ENCODE data around the gene UGP2.

The UGP2 gene

DNA sequence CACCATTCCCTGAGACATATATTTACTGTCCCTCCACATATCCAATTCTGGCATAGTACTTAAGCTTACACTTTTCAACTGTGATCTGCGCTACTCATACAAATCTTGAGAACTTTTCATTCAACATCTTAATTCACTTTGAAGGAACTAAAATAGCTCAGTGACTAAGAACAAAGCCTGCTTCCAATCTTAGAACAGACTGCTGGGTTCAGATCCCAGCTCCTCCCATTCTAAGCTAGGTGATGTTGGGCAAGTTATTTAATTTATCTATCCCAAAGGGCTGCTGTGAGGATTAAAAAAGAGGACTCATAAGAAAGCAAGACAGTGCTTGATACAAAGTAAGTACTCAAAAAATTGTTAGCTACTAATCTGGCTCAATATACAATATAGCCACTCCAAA, 57.9 kb downstream of the UGP2 start:
- Histone ChIP-seq H3K9ac (ENCODE audit: low read length) (no peak overlapping the region), H2BK120ac (ENCODE audit: insufficient read depth, low read length, poor library complexity) (no peak overlapping the region), H2AFZ (ENCODE audit: insufficient read depth, low read length, poor library complexity) (no peak overlapping the region)

GRCh38 chr2:63902149-63902548, 60.5 kb downstream of the UGP2 start:
- no peak overlapping the region for H3K18ac ChIP-seq (ENCODE audit: low read length)
- no peaks in the 10 kb centered on the region for H3K27me3 ChIP-seq (ENCODE audit: insufficient read depth, low read length)
- no peak overlapping the region for H4K8ac ChIP-seq (ENCODE audit: low read depth, low read length)
- H3K79me2 ChIP-seq (ENCODE audit: control insufficient read depth, insufficient read depth, low read length, poor library complexity): no peaks in the 10 kb centered on the region
- H3K4me1 ChIP-seq (ENCODE audit: control insufficient read depth in 1 of 2, insufficient read depth in 2 of 2, low read length in 2 of 2): no peaks in the 10 kb centered on the region
- H3K4me2 ChIP-seq (ENCODE audit: low read length): no peak overlapping the region
- H3K9me3 ChIP-seq (ENCODE audit: insufficient read depth, low read depth, low read length): no peaks in the 10 kb centered on the region
- no peak overlapping the region for H2AFZ ChIP-seq (ENCODE audit: insufficient read depth, low read length, poor library complexity)
- no peak overlapping the region for H4K91ac ChIP-seq (ENCODE audit: low read depth, low read length)
- no peak overlapping the region for H2AK5ac ChIP-seq (ENCODE audit: low read length)
- no peak overlapping the region for H3K27ac ChIP-seq (ENCODE audit: low read depth, low read length)
- H3K79me1 ChIP-seq (ENCODE audit: low read length): no peaks in the 10 kb centered on the region
- H3K9ac ChIP-seq (ENCODE audit: low read length): no peak overlapping the region
- no peak overlapping the region for H2BK120ac ChIP-seq (ENCODE audit: insufficient read depth, low read length, poor library complexity)
- no peak overlapping the region for H3K4me3 ChIP-seq (ENCODE audit: low read depth, low read length)
- H3K36me3 ChIP-seq (ENCODE audit: control insufficient read depth in 1 of 2, insufficient read depth in 2 of 2, low read length in 2 of 2): peaks cover 3 to 11% of the 10 kb centered on the region in 2 experiments
- H3K23ac ChIP-seq (ENCODE audit: low read length): no peak overlapping the region
- no peak for DNase-seq
- H2BK5ac ChIP-seq (ENCODE audit: low read depth, low read length, poor library complexity): no peak overlapping the region
- H3K4ac ChIP-seq (ENCODE audit: low read depth, low read length): no peak overlapping the region
- no peak overlapping the region for H3K14ac ChIP-seq (ENCODE audit: low read length)
- H2BK12ac ChIP-seq (ENCODE audit: low read length): no peak overlapping the region
- H4K12ac ChIP-seq (ENCODE audit: low read depth, low read length): no peak overlapping the region

More for the DNA sequence above, 57.9 kb downstream of the UGP2 start:
- Histone ChIP-seq H4K8ac (ENCODE audit: low read depth, low read length) (no peak overlapping the region), H4K12ac (ENCODE audit: low read depth, low read length) (no peak overlapping the region), H3K4me2 (ENCODE audit: low read length) (no peak overlapping the region), H2AK5ac (ENCODE audit: low read length) (no peak overlapping the region), H2BK5ac (ENCODE audit: low read depth, low read length, poor library complexity) (no peak overlapping the region), H3K4ac (ENCODE audit: low read depth, low read length) (no peak overlapping the region), H4K91ac (ENCODE audit: low read depth, low read length) (no peak overlapping the region), H3K79me1 (ENCODE audit: low read length) (no peaks in the 10 kb centered on the region), H3K27ac (ENCODE audit: low read depth, low read length) (no peak overlapping the region), H3K79me2 (ENCODE audit: control insufficient read depth, insufficient read depth, low read length, poor library complexity) (no peaks in the 10 kb centered on the region), H3K23ac (ENCODE audit: low read length) (no peak overlapping the region), H3K4me1 (ENCODE audit: control insufficient read depth in 1 of 2, insufficient read depth in 2 of 2, low read length in 2 of 2) (no peaks in the 10 kb centered on the region), H3K18ac (ENCODE audit: low read length) (no peak overlapping the region), H3K36me3 (ENCODE audit: control insufficient read depth in 1 of 2, insufficient read depth in 2 of 2, low read length in 2 of 2) (peaks cover 3 to 9% of the 10 kb centered on the region in 2 experiments), H3K14ac (ENCODE audit: low read length) (no peak overlapping the region), H3K9me3 (ENCODE audit: insufficient read depth, low read depth, low read length) (no peaks in the 10 kb centered on the region), H3K27me3 (ENCODE audit: insufficient read depth, low read length) (no peaks in the 10 kb centered on the region), H3K4me3 (ENCODE audit: low read depth, low read length) (no peak overlapping the region), H2BK12ac (ENCODE audit: low read length) (no peak overlapping the region)
- no CpG with 5 or more reads among the region's 1 CpG for WGBS (ENCODE audit: extremely low coverage, insufficient coverage, insufficient read length)
- no peak for DNase-seq

DNA sequence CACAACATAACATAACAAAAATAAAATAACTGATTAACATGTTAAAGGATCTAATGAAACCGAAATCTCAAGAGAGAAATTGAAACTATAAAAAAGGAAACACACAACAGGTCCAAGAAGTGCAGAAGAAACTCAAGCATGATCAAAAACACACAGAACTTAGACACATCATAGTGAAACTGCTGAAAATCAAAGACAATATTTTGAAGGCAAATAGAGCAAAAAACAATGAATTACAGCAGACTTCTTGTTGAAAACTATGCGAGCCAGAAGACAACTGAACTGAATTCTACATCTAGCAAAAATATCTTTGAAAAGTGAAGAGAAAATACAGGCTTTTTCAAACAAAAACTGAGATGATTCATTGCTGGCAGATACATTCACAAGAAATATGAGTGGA, 61.3 kb downstream of the UGP2 start:
- no peak overlapping the region for H2AFZ ChIP-seq (ENCODE audit: insufficient read depth, low read length, poor library complexity)
- WGBS (ENCODE audit: extremely low coverage, insufficient coverage, insufficient read length): no CpG with 5 or more reads among the region's 2 CpGs
- H3K36me3 ChIP-seq (ENCODE audit: control insufficient read depth in 1 of 2, insufficient read depth in 2 of 2, low read length in 2 of 2): peaks cover 3 to 10% of the 10 kb centered on the region in 2 experiments
- H4K8ac ChIP-seq (ENCODE audit: low read depth, low read length): no peak overlapping the region
- no peak overlapping the region for H2BK5ac ChIP-seq (ENCODE audit: low read depth, low read length, poor library complexity)
- no peak overlapping the region for H4K91ac ChIP-seq (ENCODE audit: low read depth, low read length)
- no peak overlapping the region for H3K18ac ChIP-seq (ENCODE audit: low read length)
- H3K27me3 ChIP-seq (ENCODE audit: insufficient read depth, low read length): no peaks in the 10 kb centered on the region
- H2AK5ac ChIP-seq (ENCODE audit: low read length): no peak overlapping the region
- H3K4me1 ChIP-seq (ENCODE audit: control insufficient read depth in 1 of 2, insufficient read depth in 2 of 2, low read length in 2 of 2): no peaks in the 10 kb centered on the region
- no peak overlapping the region for H3K4me3 ChIP-seq (ENCODE audit: low read depth, low read length)
- H4K12ac ChIP-seq (ENCODE audit: low read depth, low read length): no peak overlapping the region
- no peaks in the 10 kb centered on the region for H3K79me1 ChIP-seq (ENCODE audit: low read length)
- no peak overlapping the region for H3K14ac ChIP-seq (ENCODE audit: low read length)
- no peak for DNase-seq
- no peak overlapping the region for H3K9ac ChIP-seq (ENCODE audit: low read length)
- no peak overlapping the region for H3K4ac ChIP-seq (ENCODE audit: low read depth, low read length)
- no peaks in the 10 kb centered on the region for H3K9me3 ChIP-seq (ENCODE audit: insufficient read depth, low read depth, low read length)
- H2BK12ac ChIP-seq (ENCODE audit: low read length): no peak overlapping the region
- no peak overlapping the region for H3K23ac ChIP-seq (ENCODE audit: low read length)
- H2BK120ac ChIP-seq (ENCODE audit: insufficient read depth, low read length, poor library complexity): no peak overlapping the region
- H3K4me2 ChIP-seq (ENCODE audit: low read length): no peak overlapping the region
- no peaks in the 10 kb centered on the region for H3K79me2 ChIP-seq (ENCODE audit: control insufficient read depth, insufficient read depth, low read length, poor library complexity)
- H3K27ac ChIP-seq (ENCODE audit: low read depth, low read length): no peak overlapping the region

DNA sequence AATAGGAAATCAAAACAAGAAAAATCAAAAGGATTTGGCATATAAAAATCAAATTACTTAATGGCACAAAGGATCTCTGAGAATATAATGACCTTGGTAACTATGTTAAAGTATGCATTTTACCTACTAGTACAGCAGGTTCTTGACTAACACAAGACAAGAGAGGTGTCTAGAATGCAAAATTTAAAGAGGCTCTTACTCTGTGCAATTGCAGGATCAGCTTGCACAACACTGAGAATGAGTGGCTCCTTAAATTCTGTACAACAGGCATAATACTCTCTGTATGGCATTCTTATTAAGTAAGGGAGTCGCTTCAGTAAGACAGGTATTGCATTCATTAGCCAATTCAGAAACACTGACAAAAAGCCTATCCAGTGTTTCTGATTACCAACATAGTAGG, 72.6 kb downstream of the UGP2 start:
- Histone ChIP-seq H3K4me2 (ENCODE audit: low read length) (no peak overlapping the region), H3K79me1 (ENCODE audit: low read length) (no peaks in the 10 kb centered on the region)

More for the DNA sequence above, 72.6 kb downstream of the UGP2 start:
- DNase-seq: no peak
- Histone ChIP-seq H4K8ac (ENCODE audit: low read depth, low read length) (no peak overlapping the region), H2BK120ac (ENCODE audit: insufficient read depth, low read length, poor library complexity) (no peak overlapping the region), H3K27me3 (ENCODE audit: insufficient read depth, low read length) (no peaks in the 10 kb centered on the region), H2AFZ (ENCODE audit: insufficient read depth, low read length, poor library complexity) (no peak overlapping the region), H4K12ac (ENCODE audit: low read depth, low read length) (no peak overlapping the region), H3K4me3 (ENCODE audit: low read depth, low read length) (no peak overlapping the region), H3K18ac (ENCODE audit: low read length) (no peak overlapping the region), H3K9me3 (ENCODE audit: insufficient read depth, low read depth, low read length) (no peaks in the 10 kb centered on the region), H3K4me1 (ENCODE audit: control insufficient read depth in 1 of 2, insufficient read depth in 2 of 2, low read length in 2 of 2) (no peaks in the 10 kb centered on the region), H3K4ac (ENCODE audit: low read depth, low read length) (no peak overlapping the region), H3K14ac (ENCODE audit: low read length) (no peak overlapping the region), H3K23ac (ENCODE audit: low read length) (no peak overlapping the region), H3K36me3 (ENCODE audit: control insufficient read depth in 1 of 2, insufficient read depth in 2 of 2, low read length in 2 of 2) (peaks cover 2 to 4% of the 10 kb centered on the region in 2 experiments), H2BK5ac (ENCODE audit: low read depth, low read length, poor library complexity) (no peak overlapping the region), H2BK12ac (ENCODE audit: low read length) (no peak overlapping the region), H2AK5ac (ENCODE audit: low read length) (no peak overlapping the region), H3K27ac (ENCODE audit: low read depth, low read length) (no peak overlapping the region), H4K91ac (ENCODE audit: low read depth, low read length) (no peak overlapping the region), H3K9ac (ENCODE audit: low read length) (no peak overlapping the region), H3K79me2 (ENCODE audit: control insufficient read depth, insufficient read depth, low read length, poor library complexity) (no peaks in the 10 kb centered on the region)
- WGBS (ENCODE audit: extremely low coverage, insufficient coverage, insufficient read length): no CpG with 5 or more reads among the region's 1 CpG

Data from trophoblast cell (in vitro differentiated cells and primary cell).